NCI-H82 (cell line): ENCODE data around the gene RAB17.

ENCODE experiments used
- DNase-seq: peaks from one replicate; lab custom pipeline; 2025; lab: John Stamatoyannopoulos, UW

RAB17 gene

DNA sequence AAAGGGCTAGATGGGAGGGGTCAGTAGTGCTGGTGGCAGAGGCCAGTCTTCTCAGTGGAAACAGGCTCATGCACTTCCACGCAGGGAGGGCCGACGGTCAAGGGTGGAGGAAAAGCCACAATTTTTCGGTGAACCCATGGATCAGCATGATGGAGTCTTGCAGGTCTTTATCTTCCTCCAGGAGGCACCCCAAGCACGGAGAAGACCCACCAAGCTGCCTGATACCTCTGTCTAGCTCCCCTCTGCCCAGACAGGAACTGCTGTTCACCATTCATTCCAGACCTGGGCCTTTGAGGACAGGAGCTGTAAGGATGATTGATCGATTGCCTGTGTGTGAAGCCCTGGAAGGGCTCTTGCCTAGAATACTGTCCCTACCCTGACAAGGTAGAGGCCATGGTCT is 34.0 kb upstream of the RAB17 start:
- no peak for DNase-seq

DNA sequence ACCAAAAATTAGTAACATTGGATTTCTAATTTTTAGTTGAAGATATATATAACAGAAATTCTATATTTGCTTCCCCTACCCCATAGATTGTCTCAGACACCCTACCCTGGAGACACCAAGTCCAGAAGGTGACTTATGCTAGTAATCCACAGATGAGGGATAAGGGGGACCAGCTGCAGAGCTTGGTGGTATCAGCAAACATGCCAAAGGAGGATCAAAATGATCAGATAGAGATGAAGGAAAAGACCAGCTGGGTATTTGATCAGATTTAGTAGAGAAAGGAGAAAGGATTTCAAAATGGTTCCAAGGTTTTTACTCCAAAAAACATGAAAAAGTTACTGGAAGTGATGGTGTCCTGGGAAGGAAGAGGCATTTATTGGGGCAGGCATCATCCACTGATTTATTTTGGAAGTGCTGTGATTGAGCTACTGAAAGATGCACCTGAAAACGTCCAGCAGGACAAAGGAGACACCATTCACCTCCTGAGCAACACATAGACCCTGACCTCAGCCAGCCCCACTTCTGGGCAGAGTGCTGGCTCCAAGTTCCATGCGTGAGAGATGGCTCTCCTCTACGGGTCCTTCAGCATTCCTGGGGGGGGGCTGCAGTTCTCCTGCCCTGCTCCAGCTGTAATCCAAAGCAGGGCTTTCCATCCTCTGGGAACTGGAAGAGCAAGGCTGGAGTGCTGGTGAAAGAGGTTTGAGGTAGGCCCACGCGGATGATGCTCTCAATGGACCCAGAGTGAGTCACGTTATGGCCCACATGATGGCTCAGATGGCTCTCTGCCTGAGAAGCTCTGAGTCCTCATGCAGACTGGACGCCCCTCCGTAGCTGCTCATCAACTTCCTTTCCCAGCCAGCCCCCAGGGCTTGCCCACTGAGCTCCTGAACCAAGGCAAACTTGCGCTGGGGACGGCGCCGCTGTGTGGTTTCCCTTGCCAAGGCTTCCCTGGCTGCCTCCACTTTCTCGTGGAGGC is 33.2 kb upstream of the RAB17 start:
- DNase-seq: peak; percentile 47

DNA sequence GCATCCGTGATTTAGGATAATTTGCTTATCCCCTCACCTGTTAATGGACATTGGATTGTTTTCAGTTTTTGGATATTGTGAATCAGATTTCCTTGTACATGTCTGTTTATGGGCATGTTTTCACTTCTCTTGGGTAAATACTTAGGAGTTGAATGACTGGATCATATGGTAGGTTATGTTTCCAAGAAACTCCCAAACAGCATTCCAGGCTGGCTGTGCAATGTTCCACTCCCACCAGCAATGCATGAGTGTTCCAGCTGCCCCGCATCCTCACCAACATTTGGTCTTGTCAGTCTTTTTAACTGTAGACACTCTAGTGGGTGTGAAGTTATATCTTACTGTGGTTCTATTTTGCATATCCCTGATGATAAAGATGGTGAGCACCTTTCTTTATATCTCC is 27.9 kb upstream of the RAB17 start:
- DNase-seq: no peak

DNA sequence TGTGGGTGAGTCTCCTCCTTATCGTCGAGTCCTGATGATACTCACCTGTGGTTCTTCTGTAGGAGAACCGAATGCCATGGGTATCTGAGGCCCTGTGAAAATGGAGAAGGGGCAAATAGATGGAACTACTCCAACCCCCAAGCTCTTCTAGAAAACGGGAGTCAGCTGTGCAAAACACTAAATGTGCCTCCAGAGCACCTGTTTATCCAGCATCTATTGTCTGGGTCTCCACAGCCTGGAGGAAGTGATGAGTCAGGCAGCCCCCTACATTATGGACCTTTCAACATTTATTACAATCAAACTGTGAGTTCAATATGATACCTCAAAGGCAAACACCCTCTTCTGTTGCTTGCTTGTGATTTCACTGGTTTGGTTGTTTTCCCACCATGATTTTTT is 27.1 kb upstream of the RAB17 start:
- no peak for DNase-seq

DNA sequence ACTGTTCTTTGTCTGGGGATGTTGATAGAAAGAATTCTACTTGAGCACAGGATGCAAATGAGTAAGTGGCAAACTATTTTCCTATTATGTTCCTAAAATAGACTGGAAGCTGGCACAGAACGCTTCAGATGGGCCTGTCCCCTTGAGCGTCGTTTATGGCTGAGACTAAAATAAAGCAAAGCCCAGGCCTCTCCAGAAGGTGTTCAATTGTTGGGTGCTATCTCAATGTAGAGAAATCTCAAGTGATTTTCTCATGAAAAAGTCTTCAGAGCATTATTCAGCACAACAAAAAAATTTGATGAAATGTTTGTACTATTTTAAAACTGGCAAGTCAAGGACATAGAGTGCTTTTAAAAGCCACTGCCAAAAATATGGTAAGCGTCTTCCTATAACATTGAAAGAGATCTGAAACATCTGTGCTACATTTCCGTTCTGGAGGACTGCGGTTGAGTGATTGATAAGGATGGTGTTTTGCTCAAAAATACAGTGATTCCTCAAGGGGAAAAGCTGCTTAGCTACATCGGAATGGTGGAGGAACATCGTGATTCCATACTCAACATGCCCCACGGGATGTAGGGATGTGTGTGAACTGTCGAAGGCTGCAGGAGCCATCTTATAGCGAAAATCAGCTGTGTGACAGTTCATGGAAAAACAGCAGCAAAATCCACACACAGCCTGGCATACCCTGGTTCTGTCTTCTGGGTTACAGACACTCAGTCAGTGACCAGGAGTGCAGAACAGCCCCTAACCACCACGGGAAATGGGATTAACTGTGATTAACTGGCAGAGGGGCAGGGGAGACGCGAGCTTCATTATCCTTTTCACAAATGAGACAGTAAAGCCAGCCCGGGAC is 26.4 kb upstream of the RAB17 start:
- peak; percentile 92 for DNase-seq

DNA sequence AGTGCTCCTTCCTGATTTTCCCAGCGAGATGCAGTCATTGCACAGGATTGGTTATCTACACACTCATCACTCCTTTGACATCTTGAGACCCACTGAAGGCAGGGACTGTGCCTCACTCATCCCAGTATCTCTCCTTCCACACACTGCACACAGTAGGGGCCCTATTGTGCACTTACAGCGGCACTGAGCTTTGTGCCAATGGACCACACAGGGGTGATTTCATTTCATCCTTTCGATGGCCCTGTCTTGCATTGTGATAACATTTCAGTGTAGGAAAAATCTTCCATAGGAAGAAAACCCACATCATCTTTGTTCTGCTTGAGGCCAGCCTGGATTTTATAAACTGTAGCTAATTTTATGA is 25.8 kb upstream of the RAB17 start:
- DNase-seq: no peak

DNA sequence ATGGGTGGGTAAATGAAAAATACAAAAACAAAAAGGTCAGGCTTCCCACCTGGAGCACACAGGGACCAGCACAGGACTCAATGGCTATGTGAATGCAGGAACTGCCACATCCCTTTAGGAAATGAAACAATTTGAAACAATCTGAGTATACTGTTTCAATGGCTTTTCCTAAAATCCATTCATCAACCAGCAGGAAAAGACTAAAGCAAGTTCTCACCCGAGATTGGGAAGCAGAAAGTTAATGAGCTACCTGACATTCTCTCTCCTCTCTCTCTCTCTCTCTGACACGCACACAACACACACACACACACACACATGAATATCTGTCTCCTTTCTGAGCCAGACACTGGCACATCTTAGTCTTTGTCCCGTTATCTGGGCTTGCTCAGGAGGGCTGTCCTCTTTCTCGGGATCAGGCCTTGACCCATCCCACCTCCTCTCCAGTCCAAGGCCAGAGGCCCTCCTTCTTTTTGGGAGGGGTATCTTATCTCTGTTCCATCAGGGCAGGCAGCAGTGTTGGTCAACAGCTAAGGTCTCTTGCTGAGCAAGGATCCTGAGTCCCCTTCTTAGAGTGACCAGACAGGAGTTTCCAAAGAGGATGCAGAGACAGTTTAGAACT is 25.2 kb upstream of the RAB17 start:
- no peak for DNase-seq

DNA sequence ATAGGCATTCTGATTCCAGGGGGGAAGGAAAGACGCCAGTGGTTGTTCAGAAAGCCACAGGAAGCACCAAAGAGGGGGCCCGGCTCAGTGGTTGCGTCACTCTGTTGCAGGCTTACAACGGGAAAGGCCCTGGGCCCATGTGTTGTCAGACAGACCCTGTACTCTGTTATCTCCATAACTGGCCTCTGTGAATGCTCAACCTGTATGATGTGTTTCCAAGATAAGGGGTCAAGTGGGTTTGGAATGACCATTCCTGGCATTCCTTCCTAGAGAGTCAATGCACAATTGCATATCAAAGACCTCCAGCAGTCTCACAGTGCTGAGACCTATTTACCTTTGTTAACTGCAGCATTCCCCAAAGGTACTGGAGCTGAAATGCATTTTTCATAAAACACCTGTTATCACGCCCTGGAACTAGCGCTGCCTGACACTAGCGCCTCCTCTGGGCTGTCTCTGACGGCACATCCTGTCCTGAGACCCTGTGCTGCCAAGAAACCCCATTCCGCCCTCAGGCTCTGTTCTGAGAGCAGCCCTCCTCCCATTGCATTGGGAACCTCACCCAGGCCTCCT is 23.7 kb upstream of the RAB17 start:
- no peak for DNase-seq

DNA sequence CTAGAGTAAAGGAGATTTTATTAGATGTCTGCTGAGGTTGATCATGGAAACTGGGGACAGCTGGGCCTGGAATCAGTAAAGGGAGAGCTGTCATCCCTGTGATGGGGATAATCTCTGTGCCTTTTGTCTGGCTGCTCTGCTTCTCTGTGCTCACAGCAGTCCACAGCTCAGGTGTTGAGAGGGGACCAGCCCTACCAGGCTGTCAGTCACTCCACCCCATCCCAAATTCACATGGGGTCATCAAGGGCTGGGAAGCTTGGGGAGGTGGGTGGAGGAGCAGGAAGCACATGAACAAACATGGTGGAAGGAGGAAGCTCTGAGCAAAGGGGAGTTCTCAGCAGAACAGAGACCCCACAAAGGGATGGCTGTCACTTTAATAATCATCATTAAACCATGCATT is 23.1 kb upstream of the RAB17 start:
- peak; percentile 32 for DNase-seq

DNA sequence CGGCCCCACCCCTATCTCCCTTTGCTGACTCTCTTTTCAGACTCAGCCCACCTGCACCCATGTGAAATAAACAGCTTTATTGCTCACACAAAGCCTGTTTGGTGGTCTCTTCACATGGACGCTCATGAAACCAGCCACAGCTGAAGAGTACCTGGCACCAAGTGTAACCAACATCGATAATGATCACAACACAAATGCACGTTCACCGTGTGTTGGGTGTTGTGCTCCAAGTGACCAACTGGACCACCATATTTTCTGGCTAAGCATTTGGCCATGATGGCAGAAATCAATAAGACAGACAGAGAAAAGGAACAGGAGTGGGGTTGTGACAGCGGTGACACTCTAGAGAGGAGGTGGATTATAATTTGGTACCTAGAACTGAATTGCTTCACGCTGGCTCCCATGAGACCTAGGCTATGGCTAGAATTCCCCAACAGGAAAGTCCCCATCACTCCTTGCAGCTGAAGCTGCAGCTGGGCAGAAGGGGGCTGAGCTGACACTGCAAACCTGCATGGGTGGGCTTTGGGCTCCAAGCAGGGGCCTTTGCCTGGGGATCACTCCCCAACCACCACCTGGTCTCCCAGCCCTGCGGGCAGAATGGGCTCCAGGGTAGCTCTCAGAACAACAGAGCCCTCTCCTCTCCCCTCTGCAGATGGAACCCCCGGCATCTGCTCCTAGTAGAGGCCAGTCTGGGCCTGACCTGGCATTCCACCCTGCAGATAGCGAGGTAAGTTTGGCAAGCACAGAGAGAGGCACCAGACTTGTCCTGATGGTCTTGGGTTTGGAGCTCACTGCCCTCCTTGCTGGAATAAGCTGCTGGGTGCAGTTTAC is 22.2 kb upstream of the RAB17 start:
- no peak for DNase-seq

DNA sequence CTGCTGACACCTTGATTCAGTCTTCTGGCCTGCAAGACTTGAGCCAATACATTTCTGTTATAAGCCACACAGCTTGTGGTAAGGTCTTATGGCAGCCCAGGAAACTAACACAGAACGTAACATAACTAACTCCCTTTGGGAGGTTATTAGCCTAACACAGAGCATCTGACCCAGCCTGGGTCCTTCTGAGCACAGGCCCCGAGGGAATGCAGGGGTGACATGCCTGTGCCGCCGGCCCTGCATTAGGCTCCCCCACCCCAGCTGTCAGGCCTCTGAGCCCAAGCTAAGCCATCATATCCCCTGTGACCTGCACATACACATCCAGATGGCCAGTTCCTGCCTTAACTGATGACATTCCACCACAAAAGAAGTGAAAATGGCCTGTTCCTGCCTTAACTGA is 16.0 kb upstream of the RAB17 start:
- DNase-seq: peak; percentile 96

DNA sequence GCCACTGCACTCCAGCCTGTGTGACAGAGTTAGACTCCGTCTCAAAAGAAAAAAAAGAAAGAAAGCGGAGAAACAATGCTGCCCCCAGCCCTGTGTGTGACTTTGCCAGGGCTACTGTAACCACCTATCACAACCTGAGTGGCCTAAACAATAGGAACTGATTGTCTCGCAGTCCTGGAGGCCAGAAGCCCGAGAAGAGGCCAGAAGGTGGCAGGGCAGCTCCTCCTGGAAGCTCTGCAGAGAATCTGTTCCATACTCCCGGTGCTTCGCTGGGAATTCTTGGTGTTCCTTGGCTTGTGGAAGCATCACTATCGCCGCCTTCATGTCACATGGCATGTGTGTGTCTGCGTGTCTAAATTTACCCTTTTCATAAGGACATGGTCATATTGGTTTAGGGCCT is 14.4 kb upstream of the RAB17 start:
- DNase-seq: peak; percentile 56

DNA sequence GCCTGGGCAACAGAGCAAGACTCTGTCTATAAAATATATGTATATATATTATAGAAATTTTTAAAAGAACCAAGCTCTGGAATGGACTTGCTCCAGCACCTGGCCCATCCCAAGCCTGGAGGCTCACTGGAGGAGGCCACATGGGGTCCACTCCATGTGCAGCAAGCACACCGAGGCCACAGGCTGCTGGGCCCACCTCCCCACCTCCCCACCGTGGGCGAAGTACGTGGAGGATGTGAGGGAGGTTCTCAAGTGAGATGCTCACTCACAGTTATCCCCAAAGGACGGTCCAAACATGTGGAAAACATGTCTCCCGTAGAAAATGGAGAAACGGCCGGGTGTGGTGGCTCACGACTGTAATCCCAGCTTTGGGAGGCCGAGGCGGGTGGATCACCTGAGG is 13.9 kb upstream of the RAB17 start:
- no peak for DNase-seq

DNA sequence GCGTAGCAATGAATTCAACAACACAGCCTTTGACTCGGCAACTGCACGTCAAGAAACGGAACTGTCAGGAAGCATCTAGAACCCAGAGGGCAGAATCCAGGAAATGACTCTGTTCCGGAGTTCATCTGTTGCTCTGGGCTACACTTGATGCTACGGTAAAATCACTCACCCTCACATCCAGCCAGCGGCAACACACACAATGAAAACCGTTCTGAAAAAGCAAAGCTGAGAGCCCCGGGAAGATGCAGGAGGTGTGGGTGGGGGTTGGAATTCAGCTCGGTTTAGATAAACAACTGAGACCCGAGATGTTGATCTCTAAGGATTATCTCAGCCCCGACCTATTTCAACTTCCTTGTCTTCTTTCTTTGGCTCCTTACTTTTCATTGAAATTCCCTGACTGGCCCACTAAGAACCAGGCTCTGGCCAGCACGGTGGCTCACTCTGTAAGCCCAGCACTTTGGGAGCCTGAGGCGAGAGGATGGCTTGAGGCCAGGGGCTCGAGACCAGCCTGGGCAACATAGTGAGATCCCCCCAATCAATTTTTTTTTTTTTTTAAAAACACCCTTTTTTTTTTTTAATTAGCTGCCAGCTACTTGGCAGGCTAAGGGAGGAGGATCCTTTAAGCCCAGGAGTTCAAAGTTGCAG is 13.3 kb upstream of the RAB17 start:
- peak; percentile 36 for DNase-seq

DNA sequence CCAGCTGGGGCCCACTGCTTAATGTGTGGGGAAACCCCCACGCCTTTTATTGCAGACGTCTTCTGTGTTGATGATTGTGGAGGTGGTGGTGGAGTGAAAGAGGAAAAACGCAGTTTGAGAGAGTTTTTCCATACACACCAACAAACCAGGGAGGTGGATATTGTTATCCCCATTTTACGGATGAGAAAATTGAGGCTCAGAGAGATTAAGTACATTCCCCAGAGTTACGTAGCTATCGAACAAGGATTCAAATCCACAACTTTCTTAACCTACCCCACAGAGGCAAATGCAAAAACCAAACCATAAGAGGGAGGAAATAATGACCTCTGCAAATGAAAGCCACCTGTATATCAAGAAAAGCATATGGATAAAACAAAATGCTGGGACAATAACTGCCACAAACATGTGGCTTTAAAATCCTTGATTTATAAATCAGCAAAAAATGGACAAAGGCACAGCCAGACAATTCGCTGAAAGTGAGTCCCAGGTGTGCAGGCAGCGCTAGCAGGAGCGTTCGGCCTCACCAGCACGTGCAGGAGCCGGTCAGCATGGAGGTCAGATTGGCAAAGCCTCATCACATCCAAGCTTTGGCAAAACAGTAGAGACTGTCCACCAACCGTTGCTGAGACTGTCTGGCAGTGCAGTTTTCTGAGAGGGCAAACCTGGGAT is 12.6 kb upstream of the RAB17 start:
- DNase-seq: no peak

DNA sequence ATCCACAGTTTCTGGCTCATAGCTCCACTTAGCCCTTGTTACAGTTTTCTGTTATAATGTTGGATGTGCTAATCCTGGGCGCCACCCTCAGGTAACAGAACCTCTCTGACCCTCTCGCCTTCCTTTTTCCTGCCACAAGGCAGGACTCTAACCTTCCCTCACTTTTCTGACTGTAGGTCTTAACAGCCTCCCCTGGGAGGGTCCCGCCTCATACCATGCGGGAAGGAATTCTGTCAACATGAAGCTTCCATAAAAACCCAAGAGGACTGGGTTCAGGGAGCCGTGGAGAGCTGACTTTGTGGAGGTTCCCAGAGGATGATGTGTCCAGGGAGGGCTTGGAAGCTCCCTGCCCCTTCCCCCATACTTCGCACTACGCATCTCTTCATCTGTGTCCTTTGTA is 11.9 kb upstream of the RAB17 start:
- no peak for DNase-seq

DNA sequence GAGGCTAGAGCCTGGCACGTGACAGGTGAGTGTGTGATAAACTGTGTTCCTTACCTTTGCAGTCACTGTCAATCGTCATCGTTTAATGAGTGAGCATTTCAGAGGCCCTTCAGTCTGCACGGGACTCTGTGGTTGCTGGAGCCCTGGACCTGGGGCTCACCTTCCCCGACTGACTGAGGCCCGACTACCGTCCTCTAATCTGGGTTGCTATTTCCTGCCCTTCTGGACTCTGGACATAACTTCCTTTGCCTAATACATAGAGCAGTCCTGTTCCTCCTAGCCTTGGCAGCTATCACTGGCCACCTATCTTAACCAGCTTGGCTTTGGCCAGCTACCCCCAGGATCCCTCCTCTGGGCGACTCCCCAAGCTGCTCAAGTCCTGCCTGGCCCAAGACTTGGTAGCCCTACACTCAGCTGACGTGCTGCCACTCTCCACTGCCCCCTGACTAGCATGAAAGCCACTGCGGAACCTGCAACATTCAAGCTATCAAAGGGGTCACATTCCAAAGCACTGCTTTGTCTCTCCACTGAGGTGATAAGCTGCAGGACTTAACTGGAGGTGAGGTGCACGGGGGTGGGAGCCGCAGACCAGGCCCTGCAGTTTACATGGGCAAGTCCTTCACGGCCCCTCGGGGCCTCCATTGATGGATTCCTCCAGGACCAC is 11.1 kb upstream of the RAB17 start:
- DNase-seq: no peak

DNA sequence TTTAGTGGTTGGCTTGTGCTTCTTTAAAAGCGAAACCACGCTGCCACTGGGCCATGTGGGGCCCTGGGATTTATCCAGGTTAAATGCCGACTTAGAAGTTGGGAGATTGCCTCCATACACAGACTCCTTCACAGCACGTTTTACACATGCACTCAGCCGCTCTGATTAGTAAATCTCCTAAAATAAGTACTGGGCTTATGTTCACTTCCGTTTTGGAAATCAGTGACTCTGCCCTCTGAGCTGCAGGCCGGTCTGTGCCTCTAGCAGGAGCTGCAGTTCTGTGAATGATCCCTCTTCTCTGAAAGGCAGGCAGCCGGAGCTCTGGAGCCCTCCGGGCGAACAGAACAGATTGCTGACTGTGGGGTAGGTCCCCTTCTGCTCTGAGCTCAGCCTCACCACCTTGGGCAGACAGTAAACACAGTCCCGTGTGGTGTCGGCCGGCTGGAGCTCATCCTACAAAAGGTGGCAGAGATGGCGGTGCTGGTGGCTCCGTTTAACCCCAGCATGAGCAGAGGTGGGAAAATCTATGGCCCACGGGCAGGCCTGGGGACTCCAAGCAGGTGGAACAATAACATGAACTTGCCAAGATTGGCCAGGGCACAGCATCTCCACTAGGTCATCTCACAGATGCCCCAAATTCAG is 9.8 kb upstream of the RAB17 start:
- peak; percentile 82 for DNase-seq

DNA sequence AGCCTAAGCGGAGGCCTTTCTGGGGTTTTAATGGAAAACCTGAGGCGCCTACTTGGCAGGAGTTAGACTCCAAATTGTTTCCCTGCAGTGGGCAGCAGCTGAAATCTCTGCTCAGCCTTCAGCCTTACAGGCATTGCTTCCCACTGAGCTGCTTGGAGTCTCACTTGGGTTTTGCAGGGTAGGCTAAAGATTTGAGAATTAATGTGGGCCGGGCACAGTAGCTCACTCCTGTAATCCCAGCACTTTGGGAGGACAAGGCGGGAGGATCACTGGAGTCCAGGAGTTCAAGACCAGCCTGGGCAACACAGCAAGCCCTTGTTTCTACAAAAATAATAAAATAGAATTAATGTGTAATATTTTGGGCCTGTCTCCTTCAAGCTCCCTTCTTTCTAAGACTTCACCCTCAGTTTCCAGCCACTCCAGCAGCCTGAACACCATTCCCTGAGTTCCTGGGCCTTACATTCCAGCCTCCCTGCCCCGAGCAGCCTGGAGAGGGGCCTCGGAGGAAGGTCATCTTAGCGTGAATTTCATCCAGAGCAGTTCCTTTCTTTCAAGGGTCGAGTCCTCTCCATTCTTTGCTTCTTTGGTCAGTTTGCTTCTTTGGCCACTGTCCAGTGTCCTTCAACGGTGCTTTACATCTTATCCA is 9.1 kb upstream of the RAB17 start:
- DNase-seq: peak; percentile 46
